Measurements from ENCODE around the gene RPS27. TPM values are rescaled to one million over a fixed set of nuclear protein-coding genes. Genes with fewer than 3 reads are reported as not detected.

Gene RPS27
- total and polyA plus RNA-seq, 2 of the 13 experiments (the other 11 are each of a cell fraction or from before 2014, with no cell fraction given) = 3,737 to 9,964 TPM

DNA sequence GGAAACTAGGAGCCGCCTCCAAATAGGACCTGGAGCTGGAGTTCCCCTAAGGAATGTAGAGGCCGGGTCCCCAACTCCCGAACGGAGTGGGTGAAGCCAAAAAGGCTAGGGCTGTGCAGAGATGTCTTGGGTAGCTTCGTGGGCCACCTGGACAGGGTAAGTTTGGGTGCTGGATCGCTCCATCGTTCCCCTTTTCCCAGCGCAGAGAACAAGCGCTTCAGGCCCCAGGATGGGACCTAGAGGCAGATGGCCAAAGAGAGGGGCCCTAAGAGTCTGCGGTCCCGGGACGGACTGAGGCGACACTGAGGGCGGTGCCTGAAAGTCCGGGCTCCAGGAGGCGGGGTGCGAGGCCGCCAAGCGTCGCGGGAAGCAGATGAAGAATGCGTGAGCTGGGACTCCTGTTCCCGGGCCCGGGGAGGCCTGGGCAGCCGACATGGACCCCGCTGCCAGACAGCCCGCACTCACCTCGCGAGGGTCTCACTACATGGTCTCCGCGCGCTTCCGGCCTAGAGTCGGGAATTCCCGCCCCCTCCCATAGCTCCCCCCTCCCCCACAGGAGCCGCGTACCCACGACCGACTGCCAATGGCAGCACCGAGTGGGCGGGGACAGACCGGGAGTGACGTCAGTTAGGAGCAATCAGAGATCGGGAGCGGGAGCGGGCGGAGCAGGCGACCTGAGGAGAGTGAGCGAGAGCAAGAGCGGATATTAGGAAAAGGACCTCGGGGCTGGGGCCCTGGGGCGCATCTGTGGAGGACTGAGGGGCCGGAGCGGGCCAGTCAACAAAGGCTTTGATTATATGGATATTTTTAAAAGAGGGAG lies 27.3 kb upstream of the RPS27 start, which contains the start of gene SLC39A1 (continued):
- TF ChIP-seq, protein P1, sequence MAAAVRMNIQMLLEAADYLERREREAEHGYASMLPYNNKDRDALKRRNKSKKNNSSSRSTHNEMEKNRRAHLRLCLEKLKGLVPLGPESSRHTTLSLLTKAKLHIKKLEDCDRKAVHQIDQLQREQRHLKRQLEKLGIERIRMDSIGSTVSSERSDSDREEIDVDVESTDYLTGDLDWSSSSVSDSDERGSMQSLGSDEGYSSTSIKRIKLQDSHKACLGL (CRISPR knock-in tag; IDR thresholded peaks at IDR 0.05) = peak; percentile 73; the same call in 1 of the 2 replicates
- TF ChIP-seq ZNF761 (CRISPR knock-in tag; conservative IDR thresholded peaks at IDR 0.05) (0 out of 2 replicates have a peak, but pooled peaks have one; percentile 31), JUN (CRISPR knock-in tag; IDR thresholded peaks at IDR 0.05) (no peak), ZNF652 (CRISPR knock-in tag; IDR thresholded peaks at IDR 0.05; ENCODE audit: borderline replicate concordance, low read depth) (no peak), KLF11 (CRISPR knock-in tag; IDR thresholded peaks at IDR 0.05) (no peak), ZNF780A (CRISPR knock-in tag; IDR thresholded peaks at IDR 0.05) (no peak), ZNF547 (CRISPR knock-in tag; IDR thresholded peaks at IDR 0.05) (no peak; the same call in 1 of the 2 replicates), SNAPC2 (CRISPR knock-in tag; IDR thresholded peaks at IDR 0.05) (no peak), FOSL2 (CRISPR knock-in tag; IDR thresholded peaks at IDR 0.05) (no peak), ZFP36L1 (CRISPR knock-in tag; IDR thresholded peaks at IDR 0.05) (no peak), ZNF17 (CRISPR knock-in tag; IDR thresholded peaks at IDR 0.05) (no peak)
- TF ChIP-seq, protein P2, sequence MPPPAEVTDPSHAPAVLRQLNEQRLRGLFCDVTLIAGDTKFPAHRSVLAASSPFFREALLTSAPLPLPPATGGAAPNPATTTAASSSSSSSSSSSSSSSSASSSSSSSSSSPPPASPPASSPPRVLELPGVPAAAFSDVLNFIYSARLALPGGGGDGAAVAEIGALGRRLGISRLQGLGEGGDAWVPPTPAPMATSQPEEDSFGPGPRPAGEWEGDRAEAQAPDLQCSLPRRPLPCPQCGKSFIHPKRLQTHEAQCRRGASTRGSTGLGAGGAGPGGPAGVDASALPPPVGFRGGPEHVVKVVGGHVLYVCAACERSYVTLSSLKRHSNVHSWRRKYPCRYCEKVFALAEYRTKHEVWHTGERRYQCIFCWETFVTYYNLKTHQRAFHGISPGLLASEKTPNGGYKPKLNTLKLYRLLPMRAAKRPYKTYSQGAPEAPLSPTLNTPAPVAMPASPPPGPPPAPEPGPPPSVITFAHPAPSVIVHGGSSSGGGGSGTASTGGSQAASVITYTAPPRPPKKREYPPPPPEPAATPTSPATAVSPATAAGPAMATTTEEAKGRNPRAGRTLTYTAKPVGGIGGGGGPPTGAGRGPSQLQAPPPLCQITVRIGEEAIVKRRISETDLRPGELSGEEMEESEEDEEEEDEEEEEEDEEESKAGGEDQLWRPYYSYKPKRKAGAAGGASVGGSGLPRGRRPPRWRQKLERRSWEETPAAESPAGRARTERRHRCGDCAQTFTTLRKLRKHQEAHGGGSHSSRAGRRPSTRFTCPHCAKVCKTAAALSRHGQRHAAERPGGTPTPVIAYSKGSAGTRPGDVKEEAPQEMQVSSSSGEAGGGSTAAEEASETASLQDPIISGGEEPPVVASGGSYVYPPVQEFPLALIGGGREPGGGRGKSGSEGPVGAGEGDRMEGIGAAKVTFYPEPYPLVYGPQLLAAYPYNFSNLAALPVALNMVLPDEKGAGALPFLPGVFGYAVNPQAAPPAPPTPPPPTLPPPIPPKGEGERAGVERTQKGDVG (CRISPR knock-in tag; IDR thresholded peaks at IDR 0.05; ENCODE audit: borderline replicate concordance) = no peak
- TF ChIP-seq, protein P3, sequence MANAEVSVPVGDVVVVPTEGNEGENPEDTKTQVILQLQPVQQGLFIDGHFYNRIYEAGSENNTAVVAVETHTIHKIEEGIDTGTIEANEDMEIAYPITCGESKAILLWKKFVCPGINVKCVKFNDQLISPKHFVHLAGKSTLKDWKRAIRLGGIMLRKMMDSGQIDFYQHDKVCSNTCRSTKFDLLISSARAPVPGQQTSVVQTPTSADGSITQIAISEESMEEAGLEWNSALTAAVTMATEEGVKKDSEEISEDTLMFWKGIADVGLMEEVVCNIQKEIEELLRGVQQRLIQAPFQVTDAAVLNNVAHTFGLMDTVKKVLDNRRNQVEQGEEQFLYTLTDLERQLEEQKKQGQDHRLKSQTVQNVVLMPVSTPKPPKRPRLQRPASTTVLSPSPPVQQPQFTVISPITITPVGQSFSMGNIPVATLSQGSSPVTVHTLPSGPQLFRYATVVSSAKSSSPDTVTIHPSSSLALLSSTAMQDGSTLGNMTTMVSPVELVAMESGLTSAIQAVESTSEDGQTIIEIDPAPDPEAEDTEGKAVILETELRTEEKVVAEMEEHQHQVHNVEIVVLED (CRISPR knock-in tag; IDR thresholded peaks at IDR 0.05; ENCODE audit: borderline replicate concordance) = no peak
- TF ChIP-seq, protein P4, sequence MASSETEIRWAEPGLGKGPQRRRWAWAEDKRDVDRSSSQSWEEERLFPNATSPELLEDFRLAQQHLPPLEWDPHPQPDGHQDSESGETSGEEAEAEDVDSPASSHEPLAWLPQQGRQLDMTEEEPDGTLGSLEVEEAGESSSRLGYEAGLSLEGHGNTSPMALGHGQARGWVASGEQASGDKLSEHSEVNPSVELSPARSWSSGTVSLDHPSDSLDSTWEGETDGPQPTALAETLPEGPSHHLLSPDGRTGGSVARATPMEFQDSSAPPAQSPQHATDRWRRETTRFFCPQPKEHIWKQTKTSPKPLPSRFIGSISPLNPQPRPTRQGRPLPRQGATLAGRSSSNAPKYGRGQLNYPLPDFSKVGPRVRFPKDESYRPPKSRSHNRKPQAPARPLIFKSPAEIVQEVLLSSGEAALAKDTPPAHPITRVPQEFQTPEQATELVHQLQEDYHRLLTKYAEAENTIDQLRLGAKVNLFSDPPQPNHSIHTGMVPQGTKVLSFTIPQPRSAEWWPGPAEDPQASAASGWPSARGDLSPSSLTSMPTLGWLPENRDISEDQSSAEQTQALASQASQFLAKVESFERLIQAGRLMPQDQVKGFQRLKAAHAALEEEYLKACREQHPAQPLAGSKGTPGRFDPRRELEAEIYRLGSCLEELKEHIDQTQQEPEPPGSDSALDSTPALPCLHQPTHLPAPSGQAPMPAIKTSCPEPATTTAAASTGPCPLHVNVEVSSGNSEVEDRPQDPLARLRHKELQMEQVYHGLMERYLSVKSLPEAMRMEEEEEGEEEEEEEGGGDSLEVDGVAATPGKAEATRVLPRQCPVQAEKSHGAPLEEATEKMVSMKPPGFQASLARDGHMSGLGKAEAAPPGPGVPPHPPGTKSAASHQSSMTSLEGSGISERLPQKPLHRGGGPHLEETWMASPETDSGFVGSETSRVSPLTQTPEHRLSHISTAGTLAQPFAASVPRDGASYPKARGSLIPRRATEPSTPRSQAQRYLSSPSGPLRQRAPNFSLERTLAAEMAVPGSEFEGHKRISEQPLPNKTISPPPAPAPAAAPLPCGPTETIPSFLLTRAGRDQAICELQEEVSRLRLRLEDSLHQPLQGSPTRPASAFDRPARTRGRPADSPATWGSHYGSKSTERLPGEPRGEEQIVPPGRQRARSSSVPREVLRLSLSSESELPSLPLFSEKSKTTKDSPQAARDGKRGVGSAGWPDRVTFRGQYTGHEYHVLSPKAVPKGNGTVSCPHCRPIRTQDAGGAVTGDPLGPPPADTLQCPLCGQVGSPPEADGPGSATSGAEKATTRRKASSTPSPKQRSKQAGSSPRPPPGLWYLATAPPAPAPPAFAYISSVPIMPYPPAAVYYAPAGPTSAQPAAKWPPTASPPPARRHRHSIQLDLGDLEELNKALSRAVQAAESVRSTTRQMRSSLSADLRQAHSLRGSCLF (CRISPR knock-in tag; IDR thresholded peaks at IDR 0.05; ENCODE audit: borderline replicate concordance) = peak; percentile 64; the same call in 1 of the 2 replicates
- TF ChIP-seq, protein P5, sequence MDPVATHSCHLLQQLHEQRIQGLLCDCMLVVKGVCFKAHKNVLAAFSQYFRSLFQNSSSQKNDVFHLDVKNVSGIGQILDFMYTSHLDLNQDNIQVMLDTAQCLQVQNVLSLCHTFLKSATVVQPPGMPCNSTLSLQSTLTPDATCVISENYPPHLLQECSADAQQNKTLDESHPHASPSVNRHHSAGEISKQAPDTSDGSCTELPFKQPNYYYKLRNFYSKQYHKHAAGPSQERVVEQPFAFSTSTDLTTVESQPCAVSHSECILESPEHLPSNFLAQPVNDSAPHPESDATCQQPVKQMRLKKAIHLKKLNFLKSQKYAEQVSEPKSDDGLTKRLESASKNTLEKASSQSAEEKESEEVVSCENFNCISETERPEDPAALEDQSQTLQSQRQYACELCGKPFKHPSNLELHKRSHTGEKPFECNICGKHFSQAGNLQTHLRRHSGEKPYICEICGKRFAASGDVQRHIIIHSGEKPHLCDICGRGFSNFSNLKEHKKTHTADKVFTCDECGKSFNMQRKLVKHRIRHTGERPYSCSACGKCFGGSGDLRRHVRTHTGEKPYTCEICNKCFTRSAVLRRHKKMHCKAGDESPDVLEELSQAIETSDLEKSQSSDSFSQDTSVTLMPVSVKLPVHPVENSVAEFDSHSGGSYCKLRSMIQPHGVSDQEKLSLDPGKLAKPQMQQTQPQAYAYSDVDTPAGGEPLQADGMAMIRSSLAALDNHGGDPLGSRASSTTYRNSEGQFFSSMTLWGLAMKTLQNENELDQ (CRISPR knock-in tag; IDR thresholded peaks at IDR 0.05; ENCODE audit: borderline replicate concordance) = no peak
